HG03039 (cell line): ENCODE measurements around the gene MRPS2.

ENCODE experiments used
- ATAC-seq: cut with Tn5 transposase; IDR thresholded peaks from one replicate; pipeline ENCODE4 v1.9.1; 2021; ENCODE audit warnings: mild to moderate bottlenecking, moderate library complexity; ENCODE audit not compliant: unreplicated experiment

Gene MRPS2

DNA sequence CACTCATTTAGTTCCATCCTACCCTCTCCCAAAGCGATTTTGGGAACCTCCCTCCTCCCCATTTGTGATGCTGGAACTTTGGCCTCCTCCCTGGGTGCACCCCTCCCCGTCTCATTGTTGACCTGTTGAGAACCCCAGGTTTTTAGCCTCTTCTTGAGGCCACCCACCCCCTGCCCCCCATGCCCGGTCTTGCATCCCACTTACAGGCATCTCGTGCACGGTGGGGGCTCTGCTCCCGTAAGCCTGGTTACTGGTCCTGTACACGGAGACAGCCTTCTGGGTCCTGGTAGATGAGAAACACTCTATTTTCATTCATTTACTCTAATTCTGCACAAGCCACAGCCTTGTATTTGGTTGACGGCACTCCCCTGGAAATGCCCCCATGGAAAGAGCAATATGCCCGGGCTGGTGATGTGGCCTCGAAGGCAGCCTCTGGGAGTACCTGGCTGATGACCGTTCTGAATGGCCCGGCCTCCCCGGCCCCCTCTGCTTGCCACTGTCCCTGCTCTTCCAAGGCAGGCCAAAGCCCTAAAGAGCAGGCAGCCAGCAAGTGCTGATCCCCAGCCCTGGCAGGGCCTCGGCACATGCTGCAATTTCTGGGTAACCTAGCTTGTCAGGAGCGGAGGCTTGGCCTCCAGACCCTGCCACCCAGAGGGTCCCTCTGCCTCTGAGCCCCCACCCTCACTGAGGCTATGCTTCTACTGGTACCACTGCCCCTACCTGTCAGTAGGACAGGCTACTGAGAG, 1.9 kb upstream of the MRPS2 start:
- ATAC-seq = no peak

DNA sequence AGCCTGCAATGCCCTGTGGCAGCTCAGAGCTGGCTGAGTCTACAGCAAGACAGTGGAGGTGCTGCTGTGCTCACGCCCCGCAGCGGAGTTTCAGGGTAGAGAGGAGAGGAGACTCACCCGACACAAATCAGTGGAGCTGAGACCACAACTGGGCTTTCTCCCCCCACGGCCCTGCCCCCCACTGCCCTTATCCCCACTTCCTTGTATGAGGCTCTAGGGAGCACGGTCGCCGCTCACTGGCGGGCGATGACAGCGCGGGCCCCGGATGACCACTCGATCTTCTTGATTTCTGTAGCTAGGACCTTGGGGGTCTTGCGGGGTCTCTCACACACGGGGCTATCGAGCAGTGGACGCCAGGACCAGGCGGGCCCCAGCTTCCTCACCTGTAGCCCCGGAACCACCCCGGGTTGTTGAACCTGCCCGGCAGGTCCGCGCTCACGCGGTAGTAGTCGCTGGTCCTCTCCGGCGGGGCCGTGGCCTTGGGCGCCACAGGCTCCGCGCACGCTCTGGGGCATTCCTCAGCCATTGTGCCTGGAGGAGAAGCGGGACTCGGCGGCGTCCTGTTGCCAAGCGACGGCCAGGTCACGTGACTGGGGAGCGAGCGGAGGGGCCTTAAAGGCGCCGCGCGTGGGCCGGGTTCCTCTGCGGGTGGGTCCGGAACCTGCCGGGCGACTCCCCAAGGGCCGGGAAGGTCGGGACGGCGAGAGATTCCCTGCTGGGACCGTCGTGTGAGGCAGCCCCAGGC, 984 bp upstream of the MRPS2 start:
- peak; percentile 36 for ATAC-seq

DNA sequence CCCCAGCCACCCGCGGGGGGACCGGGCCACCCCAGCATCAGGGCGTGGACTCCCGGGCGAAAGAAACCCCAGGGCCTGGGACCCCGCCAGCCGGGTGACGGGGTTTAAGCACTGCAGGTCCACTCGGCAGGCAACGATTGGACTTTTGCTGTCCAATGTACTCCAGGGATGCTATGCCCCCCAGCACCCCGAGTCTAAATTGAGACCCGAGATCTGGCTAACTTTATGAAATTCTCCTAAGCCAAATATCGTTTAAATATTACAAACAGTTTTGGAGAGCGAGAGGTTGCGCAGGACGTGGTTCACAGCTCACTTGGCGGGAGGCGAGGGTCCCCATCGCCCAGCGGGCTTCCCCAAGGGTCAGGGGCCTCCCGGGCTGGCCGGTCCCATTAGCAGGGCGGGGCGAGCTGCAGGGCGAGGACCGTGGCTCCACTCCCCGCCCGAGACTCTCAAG, 384 bp upstream of the MRPS2 start:
- no peak for ATAC-seq

DNA sequence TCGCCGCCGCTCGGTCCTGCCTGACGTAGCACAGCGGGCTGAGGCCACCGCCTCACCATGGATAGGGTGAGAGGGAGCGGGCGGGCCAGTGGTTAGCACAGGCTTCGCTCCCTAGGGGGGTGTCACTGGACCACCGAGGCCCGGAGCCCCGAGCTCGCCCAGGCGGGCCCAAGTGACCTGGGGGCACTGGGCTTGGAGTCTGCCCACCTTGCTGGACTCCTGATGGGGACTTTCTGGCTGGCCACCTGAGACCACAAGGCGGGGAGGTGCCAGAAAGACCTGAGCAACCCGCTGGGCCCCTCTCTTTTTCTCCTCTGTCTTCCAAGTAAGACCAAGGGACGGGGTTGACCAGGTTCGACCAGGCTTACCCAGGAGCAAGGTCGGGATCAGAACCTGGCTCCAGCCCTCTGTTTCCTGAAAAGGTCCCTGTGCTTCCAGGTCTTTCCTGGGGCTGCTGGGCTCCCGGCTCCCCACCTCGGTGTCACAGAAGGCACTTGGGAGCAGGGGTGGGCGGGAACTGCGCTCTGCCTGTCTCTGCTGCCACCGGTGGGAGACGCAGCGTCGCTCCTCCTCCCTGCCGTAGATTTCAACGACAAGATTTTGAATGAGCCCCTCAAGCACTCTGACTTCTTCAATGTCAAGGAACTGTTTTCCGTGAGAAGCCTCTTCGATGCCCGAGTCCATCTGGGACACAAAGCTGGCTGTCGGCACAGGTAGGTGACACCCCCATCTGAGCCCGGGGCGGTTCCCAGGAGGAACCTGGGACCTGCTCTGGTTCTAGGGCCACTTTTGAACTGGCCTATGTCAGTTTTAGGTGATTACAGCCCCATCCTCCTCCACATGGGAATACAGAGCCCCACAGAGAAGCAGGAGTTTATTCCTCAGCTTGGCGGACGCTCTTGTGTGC, 1.0 kb downstream of the MRPS2 start:
- no peak for ATAC-seq

DNA sequence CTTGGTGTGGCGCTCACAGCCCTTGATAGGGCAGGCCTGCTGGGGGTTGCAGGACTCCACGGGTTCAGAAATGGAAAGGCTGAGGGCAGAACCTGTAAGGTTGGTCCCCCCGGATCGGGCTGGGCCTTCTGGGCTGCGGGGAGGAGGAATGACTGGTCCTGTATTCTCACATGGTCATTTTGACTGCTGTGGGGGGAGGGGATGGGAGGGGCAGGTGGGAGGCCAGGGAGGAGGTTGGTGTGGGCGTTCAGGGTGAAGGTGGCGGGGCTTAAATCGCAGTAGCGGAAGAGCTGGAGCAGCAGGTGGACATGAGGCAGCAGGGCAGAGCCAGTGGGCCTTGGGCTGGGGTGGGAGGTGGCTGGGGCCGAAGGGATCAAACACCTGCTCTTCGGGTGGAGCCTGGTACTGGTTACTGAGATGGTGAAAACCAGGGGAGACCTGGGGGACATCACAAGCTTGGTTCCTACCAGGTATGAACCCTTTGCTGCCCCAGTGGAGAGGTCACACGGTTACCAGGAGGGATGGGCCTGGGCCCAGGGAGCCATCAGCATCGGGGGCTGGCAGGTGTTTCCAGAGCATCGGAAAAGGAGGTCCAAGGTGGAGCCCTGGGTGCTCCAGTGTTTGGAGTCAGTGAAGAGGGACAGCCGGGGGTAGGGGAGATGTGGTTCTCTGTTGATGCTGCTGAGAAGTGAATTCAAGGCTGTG, 1.8 kb downstream of the MRPS2 start:
- ATAC-seq = no peak

DNA sequence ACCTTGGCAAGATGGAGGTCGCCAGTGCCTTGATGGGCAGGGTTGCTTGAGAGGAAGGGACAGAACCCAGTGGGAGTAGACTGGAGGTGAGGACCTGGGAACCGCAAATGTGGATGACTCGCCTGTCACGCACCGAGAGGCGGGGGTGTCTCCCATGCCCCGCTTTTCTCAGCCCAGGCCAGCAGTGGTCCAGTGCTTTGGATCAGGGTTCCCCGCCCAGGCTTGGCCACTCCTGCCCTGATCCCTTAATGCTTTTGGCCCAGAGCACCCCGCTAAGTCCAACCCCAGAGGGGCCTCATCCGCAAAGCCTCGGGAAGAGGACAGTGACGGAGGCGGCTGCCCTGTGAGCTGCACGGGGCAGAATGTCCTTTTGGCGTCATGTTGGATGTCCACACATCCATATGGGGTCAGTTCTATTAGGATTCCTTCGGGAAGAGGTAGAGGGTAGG, 2.4 kb downstream of the MRPS2 start:
- no peak for ATAC-seq

DNA sequence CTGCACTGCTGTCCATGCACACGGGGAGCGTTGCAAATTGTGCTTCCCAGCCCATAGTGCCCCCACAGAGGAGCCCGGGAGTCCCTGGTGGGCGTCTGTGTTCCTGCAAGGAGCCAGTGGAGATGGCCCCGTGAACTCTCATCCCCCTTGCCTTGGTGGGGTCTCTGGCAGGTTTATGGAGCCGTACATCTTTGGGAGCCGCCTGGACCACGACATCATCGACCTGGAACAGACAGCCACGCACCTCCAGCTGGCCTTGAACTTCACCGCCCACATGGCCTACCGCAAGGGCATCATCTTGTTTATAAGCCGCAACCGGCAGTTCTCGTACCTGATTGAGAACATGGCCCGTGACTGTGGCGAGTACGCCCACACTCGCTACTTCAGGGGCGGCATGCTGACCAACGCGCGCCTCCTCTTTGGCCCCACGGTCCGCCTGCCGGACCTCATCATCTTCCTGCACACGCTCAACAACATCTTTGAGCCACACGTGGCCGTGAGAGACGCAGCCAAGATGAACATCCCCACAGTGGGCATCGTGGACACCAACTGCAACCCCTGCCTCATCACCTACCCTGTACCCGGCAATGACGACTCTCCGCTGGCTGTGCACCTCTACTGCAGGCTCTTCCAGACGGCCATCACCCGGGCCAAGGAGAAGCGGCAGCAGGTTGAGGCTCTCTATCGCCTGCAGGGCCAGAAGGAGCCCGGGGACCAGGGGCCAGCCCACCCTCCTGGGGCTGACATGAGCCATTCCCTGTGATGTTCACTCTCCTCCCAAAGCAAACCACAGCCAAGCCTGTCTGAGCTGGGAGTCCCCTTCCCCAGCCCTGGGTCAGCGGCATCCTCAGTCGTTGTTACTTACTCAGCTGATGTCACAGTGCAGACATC, 3.1 kb downstream of the MRPS2 start:
- no peak for ATAC-seq

DNA sequence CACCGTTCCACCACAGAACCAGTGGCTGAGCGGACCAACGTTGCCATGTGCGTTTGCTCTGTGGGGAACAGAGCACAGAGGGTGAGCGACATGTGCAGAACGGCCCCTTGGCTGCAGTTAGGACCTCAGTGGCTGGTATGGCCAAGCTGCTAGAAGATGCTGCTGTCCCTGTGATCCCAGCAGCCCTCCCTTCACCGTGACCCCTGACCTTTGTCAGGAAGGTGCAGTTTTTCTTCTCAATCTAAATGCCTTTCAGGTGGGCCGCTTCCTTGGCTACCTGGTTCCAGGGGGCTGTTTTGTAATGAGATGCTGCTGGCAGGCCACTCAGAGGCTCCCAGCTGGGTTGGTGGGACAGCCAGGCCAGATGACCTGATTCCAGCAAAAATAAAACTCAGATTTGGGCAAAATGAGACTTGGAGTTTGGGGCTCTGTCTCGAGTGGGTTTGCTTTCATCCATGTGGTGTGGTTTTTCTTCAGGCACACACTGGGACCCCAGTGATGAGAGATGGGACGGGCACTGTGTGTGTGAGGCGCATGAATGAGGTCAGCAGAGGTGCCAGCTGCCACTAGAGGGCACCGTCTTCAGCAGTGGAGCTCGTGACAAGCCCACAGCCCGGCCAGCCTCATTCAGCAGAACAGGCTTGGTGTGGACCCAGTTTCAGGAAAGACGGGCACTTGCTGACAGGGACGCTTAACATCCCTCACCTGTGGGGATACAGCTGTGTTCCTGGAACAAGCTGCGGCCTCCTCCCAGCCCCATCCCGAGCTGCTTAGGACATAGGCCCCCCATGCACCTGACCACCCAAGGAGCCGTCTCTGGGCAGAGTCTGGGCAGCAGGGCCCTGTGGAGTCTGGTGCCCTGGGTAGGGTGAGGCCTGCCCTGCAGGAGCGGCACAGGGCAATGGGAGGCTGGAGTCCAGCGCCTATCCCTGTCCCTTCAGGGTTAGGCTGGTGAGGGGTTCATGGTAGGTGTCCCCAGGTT, 4.1 kb downstream of the MRPS2 start:
- no peak for ATAC-seq

DNA sequence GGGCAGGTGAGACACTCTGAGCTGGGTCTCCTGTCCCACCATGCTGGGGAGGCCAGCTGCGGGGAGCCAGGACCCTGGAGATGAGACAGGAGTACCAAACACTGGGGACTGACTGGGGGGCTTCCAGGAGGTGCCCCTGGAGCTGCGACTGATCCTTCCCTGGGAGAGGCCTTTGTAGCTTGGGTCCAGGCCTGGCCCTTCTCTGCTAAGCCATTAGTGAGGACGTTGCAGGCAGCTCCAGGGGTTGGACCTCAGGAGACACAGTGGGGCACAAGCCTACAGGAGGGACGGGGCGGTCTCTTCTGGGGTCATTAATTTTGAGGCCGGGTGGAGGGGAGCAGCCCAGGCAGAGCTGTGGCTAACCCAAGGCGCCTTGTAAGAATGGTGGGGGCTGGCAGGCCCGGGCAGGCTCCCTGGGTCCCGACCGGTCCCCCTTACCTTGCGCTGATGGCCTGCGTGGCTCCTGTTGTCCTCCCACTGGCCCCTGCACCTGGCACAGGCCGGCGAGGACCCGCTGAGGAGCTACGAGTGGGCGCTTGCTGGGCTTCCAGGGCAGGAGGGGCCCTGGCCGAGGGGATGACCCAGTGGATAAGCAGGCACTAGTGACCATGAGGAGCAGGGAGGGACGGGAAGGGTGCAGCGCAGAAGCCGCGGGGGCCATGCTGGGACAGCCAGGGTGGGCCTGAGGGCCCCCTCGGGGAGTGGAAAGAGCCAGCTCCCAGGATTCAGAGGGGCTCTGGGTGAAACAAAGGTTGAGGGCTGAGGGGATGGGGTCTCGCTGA, 5.1 kb downstream of the MRPS2 start:
- ATAC-seq = no peak

DNA sequence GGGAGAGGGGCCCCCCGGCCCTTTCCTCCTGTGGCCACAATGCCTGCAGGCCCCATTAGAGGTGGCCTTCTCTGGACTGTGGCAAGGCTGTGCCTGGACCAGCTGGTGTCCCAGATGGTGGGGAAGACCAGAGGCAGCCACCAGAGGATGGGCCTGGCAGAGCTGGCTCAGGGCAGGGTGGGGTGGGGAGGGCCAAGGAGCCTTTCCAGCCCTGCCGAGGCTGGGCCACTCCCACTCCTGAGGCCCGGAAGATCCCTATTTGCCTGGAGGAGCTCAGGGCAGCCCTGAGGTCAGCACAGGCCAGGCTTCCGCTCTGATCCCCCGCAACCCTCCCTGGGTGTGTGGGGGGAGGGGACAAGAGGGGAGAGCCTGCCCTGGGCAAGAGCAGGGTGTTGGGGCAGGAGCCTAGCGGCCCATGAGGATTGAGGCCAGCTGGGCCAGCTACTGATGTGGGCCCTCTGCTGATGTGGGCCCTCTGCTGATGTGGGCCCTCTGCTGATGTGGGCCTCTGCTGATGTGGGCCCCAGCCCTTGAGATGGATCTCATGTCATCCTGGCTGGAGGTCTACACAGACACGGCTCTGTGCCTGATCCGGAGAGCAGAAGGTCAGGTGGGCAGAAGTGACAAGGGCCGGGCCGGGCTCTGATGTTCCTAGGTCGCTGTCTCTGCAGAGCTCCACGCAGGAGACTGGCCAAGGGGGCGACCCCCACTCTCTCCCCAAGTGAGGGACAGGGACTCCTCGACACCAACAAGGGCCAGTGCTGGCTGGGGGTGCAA, 6.0 kb downstream of the MRPS2 start:
- ATAC-seq = no peak

DNA sequence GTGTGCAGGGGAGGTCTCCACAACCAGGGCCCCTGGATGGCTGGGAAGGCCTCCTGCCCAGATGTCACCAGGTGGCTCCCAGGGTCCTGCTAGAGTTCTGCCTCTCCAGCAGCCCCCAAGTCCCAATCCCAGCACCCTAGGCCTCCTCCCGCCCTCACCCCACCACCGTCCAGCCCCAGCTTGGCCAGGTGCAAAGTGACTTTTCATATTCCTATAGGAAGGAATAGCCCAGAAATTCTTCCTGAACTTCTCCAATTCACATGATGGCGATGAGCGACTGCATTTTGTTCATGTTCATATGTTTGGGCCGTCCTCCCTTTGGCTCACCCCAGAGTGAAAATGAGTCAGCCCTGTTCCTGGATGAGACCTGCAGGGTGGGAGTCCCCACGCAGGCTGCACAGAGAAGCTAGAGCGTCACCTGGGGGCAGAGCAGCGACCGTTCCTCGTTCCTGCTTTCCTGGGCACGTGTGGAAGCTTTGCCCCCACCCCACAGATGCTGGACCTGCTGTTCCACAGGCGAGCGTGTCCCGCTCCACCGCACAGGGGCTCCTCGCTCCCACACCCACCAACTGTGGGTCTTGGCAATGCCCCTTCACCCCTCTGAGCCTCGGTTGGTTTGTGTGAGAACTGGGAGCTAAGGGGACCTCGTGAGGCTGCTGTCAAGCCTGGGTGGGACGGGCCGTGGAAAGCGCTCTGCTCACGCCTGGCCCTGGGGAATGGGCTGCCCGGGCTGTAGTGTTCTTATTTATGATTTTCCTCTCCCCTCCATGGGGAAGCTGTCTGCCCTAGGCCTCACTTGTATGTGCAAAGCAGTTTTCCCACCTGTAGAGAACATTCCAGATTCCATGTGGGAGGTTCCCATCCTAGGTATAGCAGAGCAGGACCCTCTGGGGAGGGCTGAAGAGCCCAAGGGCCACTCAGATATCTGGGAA, 6.9 kb downstream of the MRPS2 start:
- ATAC-seq = no peak

DNA sequence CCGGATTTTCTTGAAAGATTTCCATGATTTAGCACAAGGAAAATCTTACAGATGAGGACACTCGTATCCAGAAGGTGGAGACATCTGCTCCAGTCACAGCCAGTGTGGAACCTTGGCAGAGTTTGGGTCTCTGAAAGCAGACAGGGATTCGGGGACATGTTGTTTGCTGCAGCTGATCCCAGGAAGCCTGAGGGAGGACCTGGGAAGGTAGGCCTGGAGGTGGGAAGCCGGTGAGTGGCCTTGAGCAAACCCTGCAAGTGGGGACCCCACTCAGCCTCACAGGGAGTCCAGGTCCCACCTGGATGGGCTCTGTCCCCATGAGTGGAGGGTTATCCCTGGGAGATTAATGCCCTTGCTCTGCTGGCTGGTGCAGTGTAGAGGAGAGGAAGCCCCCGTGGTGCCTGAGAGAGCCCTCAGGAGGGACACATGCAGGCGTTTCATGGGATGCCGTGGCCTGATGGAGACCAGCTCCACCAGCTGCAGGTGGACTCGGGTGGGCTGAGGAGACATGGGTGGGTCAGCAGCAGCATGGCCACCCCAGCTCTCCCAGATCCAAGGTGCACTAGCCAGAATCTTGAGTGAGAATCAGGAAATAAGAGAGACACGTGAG, 7.8 kb downstream of the MRPS2 start:
- ATAC-seq = no peak

DNA sequence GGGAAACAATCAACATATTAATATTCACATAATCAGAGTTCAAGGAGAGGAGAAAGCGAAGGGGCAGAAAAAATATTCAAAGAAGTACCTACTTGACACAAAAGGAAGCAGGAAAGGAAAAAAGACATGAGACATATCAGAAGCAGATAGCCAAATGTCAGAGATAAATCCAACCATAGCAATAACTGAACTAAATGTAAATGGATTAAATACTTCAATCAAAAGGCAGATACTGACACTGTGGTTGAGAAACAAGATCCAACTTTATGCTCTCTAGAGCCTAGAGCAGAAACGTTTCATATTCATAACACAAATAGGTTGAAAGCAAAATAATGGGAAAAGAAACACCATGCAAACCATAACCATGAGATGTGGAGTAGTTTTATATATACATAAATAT, 9.0 kb downstream of the MRPS2 start:
- ATAC-seq = no peak

DNA sequence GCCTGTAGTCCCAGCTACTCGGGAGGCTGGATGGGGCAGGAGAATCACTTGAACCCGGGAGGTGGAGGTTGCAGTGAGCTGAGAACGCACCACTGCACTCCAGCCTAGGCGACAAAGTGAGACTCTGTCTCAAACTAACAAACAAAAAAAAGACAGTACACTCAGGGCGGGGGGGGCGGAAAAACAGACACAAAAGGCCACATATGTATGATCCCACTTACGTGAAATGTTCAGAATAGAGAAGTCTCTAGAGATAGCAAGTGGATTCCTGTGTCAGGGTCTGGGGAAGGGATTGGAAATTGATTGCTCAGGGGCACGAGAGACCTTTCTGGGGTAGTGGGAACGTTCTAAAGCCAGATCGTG, 11.7 kb downstream of the MRPS2 start:
- ATAC-seq = no peak

DNA sequence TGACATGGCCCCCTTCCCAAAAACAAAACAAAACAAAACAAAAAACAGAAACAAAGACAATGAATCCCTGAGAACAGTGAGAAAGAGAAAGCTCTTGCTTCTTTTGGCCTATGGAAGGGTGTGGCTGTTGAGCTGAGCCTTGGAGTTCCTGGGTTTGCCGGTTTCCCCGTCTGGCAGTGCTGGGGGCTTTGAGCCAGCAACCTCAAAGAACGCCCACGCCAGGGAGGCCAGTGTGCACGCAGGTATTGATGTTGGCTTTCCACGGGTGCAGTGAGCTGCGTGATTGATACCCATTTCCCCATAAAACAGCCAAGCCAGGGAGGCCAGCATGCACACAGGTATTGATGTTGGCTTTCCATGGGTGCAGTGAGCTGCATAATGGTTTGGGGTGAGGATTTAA, 12.4 kb downstream of the MRPS2 start:
- ATAC-seq = no peak
